ENCODE results near the gene FAM222A.

The FAM222A gene

DNA sequence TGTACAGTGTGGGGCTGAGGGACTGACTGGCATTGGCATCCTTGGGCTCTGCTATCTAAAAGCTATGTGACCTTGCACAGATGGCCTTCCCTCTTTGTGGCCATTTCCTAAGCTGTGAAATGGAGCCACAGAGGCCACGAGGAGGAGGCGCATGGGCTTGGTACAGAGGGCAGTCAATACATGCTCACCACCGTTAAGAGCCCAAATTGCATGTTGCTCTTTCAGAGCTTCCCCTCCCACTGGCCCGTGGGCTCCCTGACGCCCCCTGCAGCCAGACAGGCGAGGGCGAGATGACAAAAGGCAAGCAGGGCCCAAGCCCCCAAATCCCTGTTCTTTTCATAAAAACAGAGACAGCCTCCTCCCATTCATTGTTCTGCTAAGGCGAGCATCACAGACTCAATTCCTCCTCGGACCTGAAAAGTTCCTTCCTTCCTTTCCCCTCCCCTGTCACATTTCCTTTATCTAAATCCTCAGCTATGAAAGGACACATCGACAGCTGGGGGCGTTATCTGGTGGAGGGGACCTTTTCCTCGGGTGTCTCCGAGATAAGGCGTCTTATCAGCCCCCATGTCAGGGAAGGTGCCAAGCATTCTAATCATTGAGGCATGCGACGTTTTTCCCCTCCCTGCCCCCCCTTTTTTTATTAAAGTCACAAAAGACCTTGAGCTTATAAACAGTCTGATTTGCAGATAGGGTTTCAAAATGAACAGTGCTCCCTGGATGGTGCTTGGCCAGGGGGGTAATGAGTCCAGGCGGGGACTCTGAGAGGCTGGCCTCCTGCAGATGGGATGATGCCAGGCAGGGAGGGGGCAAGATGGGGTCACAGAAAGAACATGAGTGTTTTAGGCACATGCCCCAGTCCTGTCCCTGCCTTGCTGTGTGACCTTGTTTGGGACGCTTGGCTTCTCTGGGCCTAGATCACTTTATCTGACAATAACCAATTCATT lies 26.4 kb downstream of the FAM222A start:
- no peak for DNase-seq

DNA sequence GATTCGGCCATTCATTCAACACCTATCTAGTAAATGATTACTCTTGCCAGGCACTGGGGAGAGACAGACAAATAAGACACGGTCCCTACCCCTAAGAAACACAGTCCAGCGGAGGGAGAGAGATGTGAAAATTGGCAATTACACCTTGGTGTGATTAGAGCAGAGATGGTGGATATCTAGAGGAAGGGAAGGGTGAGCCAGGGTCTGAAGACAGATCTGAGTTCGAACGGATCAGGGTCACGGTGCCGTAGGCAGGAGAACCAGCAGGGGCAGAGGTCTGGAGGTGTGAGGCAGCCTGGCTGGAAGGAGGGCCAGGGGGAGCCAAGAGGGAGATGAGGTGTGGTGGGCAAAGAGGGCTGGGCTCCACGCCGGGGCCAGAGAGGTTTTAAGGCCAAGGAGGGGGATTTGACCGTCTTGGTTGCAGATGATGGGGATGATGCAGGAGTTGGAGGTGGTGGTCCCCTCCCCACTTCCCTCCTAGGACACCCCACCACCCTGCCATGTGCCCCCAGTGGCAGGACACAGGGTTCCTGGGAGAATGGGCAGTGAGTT lies 27.1 kb downstream of the FAM222A start:
- DNase-seq: no peak

DNA sequence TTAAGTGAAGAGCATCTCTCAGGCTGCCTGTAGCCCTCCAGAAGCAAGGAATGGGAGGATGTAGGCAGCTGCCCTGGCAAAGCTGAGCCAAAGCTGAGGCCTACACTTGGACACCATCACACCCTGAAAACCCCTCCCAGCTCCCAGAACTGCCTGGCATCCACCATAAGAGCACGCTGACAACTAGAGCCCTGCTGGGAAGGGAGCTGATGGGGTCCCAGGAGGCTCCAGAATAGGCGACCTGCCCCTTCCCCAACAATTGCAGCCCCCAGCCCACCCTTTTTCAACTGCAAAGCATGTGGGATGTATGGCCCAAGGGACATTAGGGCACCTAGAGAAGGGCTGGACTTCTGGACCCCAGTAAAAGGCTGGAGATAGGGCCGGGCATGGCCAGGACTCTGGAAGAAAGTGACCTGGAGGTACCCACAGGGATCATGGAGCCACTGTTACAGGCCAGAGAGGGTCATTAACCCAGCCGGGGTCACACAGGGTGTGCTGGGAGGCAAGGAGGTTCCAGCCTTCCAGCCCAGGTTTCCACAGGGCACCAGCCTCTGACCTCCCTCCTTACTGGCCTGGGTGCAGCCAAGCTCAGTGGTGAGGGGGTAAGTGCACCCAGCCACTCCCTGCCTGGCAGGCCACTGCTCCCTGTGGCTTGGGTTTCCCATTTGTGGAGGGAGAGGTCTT lies 27.8 kb downstream of the FAM222A start:
- no peak for DNase-seq

DNA sequence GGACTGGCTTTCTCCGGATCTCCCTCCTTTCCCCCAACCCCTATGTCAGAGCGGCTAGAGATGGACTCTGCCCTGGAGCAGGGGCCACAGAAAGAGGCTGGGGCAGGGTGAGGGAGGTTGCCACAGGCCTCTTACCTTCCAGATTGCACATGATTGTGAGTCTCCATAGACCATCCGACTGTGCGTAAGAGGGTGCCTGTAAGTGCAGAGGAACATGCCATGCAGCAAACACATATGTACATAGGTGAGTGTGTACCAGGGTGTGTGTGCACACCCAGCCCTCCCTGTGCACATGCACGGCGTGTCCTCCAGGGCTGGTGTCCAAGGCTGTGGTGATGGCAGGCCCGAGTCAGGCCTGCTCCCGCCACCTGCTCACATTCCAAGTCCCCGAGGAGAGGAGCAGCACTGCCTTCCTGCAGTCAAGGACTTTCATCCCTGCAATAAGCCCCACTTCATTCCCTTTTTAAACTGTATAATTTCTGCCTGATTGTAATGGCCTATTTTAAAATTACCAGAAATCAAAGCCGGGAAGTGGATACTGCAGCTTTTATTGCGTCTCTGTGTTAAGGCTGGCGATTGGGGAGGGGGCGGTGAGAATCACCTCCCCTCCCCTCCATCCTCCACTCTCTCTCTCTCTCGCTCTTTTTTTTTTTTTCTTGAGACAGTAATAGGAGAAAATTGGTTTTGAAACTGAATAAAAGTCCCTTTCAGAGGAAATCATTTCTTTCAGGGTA lies 28.5 kb downstream of the FAM222A start:
- DNase-seq: no peak

DNA sequence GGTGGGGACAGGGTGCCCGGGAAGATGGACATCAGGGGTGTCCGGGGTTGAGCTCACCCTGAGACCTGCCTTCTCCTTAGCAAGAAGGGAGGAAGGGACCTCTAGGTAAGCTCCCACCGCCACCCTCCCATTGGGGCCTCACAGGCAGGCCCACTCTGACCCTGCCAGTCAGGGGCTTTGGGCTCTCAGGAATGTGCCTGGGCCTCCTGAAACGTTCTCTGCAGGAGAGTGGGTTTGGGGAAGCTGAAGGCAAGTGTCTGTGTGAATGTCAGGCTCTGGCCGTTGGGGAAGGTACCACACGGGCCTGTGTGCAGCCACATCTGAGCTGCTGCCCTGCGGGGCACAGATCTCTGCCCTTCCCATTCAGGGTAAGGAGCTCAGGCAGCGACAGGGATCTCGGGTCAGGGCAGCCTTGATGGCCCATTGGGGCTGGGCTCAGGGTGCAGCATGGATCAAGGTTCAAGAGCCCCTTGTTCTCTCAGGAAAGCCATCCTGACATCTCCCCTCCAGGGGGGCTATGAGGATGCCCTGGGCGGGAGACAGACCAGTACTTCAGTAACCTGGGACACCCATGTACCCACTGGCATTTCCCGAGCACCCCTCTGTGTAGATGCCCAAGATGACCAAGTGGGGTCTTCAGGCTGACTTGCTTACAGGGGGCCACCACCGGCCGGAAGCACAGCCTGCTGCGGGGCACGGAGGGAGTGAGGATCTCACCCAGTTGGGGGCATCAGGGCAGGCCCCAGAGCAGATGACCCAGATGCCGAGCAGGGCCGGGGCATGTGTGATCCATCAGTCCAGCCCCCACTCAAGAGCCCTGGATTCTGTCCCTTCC lies 29.7 kb downstream of the FAM222A start:
- DNase-seq: no peak

DNA sequence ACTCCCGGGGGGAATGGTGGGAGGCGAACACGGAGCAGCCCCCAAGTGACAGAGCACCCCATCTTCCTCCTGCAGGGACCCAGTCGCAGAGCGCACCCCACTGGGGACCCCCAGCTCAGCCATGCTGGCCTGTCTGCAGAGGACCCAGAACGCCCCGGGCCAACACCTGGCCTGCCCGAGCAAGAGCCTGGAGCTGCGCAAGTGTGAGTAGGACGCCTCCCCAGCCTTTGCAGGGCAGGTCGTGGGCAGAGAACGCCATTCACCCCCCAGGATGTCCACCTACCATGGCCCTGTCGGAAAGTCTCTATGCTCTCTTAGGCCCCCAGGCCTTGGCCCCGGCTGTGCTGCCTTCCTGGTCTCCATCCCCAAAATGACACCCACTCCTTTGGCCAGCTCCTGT lies 30.4 kb downstream of the FAM222A start:
- no peak for DNase-seq

DNA sequence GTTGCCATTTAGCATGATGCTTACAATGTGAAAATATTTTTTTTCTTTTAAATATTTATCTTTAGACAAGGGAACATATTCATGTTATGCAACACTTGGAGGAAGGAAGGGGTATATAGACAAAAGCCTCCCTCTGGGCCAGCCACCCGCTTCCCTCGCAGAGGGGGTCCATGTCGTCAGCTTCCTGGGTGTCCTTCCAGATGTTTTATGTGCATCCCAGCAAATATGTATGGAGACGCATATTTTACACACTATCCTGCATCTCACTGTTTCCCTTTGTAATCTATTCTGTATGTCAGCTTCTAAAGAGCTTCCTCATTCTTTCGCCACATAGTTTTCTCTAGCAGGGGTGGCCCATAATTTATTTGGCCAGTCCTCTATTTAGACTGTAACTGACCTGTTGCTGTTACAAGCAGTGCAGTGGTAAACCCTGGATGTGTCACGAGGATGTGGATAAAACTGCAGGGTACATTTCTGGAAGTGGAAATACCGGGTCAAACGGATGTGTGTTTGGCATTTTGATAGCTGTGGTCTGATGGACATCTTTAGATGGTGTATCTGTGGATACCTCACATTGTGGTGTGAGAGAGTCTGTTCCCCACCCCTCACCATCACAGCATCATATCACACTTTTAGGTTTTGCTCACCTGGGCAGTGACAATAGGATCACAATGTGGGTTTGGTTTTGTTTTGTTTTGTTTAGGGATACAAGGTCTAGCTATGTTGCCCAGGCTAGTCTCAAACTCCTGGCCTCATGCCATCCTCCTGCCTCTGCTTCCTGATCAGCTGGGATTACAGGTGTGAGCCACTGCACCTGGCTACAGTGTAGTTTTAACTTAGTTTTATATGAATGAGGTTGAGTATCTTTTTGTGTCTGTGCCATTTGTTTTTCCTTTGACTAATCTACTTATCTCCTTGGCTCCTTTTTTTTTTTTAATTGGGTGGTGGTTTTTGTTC lies 31.6 kb downstream of the FAM222A start:
- no peak for DNase-seq

DNA sequence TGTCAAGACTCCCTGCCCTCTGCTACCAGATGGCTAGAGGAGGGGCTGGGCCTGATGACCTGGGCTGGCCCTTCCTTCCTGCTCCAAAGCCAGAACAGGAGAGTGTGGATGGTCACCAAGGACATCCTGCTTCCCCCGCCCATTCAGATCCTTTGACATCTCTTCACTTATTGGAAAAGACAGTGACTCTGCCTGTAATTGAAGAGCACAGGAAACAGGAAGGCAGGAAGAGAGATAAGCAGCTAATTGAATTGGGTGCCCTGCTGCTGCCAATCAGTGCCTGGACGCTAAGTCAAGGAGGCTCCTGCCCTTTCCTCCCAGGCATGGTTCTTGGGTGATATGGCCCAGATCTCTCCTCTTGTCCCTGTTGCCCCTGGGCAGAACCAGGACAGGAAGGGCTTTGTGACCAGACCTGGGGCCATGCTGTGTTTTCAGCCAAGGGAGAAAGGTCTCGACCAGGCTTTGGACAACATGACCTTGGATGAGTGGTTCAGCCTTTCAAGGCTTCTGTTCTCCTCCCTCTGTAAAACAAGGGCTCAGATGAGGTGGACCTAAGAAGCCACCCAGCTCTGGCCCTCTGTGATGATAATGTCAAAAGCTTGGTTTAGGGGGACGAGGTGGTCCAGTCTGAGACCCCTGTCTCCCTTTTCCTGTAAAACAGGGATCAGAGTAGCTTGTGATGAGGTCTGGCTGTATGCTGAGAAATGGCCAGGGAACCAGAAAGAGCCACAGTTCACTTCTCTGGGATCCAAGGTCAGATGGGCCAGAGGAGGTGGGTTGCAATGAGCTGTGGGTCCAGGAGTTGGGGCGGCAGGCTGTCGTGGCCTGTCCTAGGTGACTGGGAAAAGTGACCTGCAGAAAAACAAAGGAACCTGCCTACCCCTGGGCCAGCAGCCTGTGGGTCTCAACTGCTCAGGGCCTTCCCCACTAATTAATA lies 38.8 kb downstream of the FAM222A start:
- DNase-seq: no peak

DNA sequence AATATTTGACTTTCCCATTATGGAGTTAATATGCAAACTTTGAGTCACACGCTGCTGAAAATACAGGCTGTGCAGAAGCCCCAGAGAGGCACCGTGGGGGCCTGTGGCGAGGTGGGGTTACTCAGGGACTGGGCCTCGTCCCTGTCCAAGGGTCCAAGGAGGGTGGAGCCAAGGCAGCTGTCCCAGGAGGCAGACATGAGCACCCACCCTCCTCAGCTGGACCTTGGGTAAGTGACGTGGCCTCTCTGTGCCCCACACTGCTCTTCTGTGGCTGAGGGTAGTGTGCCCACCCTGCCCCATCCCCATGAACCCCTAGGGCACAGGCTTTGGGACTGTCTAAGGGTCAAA lies 39.4 kb downstream of the FAM222A start:
- DNase-seq: no peak

DNA sequence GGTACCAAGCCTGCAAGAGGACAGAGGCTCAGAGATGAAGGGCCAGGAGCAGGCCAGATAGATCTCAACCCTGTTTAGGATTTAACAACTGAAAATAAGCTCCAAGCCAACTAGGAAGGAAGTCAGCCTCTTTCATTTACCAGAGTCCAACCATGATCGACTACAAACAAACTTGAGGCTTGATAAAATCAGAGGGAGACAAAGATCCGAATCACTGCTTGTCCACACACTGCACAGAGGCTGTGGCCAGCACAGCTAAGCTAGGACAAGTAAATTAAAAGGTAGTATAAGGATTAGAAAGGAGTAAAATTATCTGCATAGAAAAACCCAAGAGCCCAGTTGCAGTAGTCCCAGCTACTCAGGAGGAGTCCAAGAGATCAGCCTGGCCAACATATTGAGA lies 40.3 kb downstream of the FAM222A start:
- no peak for DNase-seq

DNA sequence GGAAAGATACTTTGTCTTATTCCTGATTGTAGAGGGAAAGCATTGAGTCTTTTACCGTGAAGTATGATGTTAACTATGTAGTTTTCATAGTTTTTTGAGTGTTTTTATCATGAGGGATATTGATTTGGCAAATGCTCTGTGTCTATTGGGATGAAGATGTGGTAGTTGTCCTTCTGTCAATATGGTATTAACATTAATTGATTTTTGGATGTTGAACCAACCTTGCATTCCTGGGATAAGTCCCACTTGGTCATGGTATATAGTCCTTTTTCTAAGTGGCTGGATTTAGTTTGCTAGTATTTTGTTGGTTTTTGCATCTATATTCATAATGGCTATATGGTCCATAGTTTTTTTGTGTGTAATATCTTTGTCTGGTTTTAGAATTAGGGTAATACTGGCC lies 42.8 kb downstream of the FAM222A start:
- DNase-seq: no peak

DNA sequence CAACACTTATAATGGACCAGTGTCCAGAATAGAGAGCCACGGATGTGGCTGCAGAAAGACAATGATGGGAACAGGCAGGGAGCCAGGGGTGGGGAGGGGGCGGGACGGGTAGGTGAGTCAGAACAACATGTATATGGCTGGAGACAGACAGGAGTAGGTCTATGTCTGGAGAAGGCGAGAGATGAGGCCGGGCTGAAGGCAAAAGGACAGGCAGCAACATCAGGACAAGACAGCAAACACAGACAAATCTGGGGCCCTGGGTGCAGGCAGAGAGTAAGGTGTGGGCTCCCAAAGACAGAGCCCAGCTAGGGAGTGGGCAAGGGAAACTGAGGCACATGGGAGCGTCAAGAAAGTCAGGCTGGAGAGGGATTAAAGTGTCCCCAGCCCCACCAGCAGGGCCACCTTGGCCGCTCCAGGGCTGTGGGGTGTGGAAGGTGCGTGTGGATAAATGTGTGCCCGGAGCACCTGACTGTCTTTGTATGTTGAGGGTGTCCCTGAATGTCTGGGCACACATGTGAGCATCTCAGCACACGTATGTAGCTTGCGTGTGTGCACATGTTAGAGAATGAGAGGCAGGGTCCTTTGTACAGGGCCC lies 44.1 kb downstream of the FAM222A start:
- no peak for DNase-seq

DNA sequence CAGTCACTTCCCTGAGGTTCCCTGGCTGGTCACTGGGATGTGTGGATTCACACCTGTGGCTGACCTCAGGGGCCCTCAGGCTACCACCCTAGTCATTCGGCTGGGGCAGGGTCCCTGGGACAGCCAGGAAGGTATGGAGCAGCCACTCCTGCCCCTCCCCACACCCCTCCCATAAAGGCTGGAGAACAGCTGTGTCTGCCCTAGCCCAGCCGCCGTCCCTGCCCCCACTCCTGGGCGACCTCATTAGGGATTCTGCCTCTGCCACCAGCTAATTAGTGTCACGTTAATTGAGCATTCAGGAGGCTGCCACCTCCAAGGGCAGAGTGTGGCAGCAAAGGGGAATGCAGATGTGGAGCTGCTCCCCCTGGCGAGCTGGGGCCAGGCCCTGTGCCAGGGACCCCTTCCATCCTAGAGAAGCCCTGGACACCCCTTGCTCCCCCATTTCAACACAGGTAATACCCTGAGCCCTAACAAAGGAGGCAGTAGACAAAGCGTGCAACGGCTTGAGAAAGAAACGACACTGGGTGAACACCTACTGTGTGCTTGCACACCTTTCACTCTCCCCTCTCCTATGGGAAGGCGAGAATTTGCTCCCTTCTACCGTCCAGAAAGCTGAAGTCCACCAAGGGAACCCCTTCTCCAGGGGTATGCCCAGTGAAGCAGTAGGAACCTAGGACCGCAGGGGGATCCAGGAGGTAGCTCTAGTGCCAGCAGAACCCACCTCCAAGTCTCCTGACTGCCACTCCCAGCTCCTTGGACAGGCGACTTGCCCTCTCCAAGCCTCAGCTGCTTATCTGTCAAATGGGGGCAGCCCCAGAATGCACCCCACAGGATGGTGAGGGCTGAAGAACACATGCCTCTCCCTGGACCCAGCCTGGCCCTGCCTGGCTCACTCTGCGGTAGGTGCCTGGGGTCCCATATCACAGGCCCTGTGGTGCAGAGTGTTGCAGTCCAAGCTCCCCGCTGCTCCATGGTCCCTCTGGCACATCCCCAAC lies 45.1 kb downstream of the FAM222A start:
- no peak for DNase-seq

DNA sequence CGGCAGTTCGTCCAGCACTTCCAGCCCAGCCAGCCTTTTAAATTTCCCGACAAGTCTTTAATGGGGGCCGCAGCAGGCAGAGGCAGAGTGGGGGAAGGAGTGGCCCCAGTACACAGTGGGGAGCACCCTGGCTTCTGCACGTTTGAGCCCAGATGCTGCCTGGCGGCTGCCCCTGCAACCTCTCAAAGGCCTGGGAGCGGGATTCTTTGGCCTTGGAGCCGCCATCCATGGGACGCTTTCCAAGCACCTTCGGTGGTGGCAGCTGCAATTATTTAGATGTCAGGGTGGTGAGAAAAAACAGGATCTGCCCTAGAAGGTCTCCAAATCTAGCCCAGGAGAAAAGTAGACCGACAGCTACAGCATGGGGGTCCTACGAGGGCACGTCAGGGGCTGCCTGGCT lies 46.0 kb downstream of the FAM222A start:
- no peak for DNase-seq

DNA sequence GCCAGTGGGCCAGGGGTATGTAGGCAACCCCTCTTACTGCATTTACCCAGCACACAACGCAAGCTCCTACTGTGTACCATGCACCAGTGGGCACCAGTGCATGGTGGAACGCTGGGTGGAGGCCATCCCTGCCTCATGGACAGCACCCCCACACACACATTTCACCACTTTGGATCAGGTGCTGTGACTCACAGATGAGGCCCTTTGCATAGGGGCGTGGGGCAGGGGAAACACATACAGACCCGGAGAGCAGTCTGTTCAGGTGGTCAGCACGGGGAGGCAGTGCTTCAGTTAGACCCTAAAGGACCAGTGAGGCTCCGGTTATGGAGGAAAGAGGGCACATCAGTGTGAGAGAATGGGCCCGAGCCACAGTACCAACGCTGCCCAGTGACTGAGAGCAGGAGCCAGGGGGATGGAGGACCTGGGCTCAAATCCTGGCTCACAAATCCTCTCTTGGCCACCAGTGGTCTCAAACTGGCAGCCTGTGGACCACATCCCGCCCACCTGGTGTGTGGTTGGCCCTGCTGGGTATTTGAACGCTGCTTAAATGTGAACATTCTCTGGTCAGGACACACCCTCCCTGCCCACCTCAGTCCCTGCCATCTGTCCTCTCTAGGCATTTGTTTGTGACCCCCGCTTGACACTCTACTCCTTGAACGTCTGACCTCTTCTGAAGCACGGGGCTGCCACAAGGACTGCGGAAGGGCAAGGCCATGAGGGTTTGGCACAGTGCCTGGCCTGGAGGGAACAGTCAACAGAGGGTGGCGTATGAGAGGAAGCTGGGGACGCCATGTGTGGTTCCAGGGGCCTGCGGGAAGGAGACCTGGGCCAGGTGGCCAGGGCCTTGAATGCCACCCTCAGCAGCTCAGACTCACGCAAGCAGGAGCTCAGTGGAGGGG lies 46.7 kb downstream of the FAM222A start:
- no peak for DNase-seq

DNA sequence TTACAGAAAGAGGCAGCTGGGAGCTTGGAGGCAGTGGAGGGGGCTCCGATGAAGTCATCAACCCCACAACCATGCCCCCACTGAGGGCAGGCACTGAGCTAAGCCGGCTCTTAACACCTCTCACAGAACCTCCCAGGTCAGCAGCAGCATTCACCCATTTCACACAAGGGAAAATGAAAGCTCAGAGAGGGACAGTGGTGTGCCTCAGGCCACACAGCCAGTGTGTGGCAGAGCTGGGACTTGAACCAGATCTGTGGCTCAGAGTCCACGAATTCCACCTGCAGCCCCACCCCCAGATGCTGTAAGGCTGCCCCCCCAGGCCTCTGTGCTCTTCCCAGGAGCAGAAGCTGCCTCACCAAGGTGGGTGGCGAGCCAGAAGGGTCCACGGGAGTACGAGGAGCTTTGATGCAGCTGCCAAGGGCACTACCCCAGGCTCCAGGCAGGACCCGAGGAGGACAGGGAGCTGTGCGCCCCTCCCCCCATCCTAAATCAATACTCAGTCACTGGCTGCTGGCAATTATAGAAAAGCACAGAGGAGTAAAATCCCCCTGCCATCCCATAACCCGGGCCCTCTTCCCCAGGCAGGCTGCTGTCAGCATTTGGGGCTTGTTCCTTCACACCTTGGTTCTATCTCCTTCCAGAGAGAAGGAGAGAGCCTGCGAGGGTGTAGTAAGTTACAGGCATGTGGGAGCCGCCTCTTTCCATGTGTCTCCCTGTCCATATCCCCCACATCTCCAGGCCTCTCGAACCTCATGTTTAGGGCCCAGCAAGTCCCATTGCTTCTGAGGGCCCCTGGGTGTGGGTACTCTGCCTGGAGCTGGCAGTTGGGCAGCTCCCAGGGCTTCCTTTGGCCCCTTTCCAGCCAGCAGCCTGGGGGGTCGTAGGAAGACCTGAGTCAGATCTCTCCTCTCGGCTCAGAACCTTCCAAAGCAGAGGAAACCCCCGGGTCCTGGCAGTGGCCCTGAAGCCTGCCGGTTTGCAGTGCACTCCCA lies 47.6 kb downstream of the FAM222A start:
- DNase-seq: no peak
